ENCODE results near the gene GRIK4. TPM values are rescaled to one million over a fixed set of nuclear protein-coding genes. Genes with fewer than 3 reads are reported as not detected.

The GRIK4 gene
- total RNA-seq, 1 experiment from 2014 or later: 3.3 TPM

GRCh38 chr11:120637131-120637530, 125.6 kb downstream of the GRIK4 start:
- TF ChIP-seq IRF1 (CRISPR knock-in tag; IDR thresholded peaks at IDR 0.05) (no peak), RELA (CRISPR knock-in tag; IDR thresholded peaks at IDR 0.05; ENCODE audit: borderline replicate concordance) (no peak), ATF6 (CRISPR knock-in tag; IDR thresholded peaks at IDR 0.05) (no peak), NFE2L1 (CRISPR knock-in tag; IDR thresholded peaks at IDR 0.05) (no peak), GTF2I (CRISPR knock-in tag; conservative IDR thresholded peaks at IDR 0.05) (no peak), OVOL2 (CRISPR knock-in tag; IDR thresholded peaks at IDR 0.05; ENCODE audit: borderline replicate concordance) (no peak), ZNF232 (CRISPR knock-in tag; IDR thresholded peaks at IDR 0.05) (no peak), ZNF138 (CRISPR knock-in tag; conservative IDR thresholded peaks at IDR 0.05) (no peak), SMAD3 (CRISPR knock-in tag; IDR thresholded peaks at IDR 0.05; ENCODE audit: borderline replicate concordance) (no peak), ZNF416 (CRISPR knock-in tag; IDR thresholded peaks at IDR 0.05) (no peak), STAT6 (CRISPR knock-in tag; conservative IDR thresholded peaks at IDR 0.05; ENCODE audit: low read depth) (no peak), TCF7 (CRISPR knock-in tag; IDR thresholded peaks at IDR 0.05; ENCODE audit: low read depth) (no peak), CTCF (IDR thresholded peaks at IDR 0.05) (no peak), MAX (CRISPR knock-in tag; IDR thresholded peaks at IDR 0.05) (no peak), ESRRA (CRISPR knock-in tag; IDR thresholded peaks at IDR 0.05; ENCODE audit: borderline replicate concordance) (no peak), USF1 (CRISPR knock-in tag; IDR thresholded peaks at IDR 0.05) (no peak), E2F1 (CRISPR knock-in tag; IDR thresholded peaks at IDR 0.05) (no peak), ZNF121 (CRISPR knock-in tag; IDR thresholded peaks at IDR 0.05) (no peak), AFF4 (CRISPR knock-in tag; IDR thresholded peaks at IDR 0.05; ENCODE audit: borderline replicate concordance) (no peak), MLX (CRISPR knock-in tag; IDR thresholded peaks at IDR 0.05) (no peak)
- CTCF ChIA-PET: interaction anchor here (0.7 kb wide), 1 partner anchor 127 kb away, joined by 4 read pairs; no protein-coding TSS in a partner anchor
- Mint-ChIP-seq H3K27me3 (ENCODE audit: low read depth) (peaks cover 37% of the 10 kb centered on the region), H3K4me1 (peaks cover 31% of the 10 kb centered on the region), H3K27ac (no peak overlapping the region), H3K4me3 (no peak overlapping the region), H3K9me3 (no peaks in the 10 kb centered on the region), H3K36me3 (no peaks in the 10 kb centered on the region)
- DNase-seq (ENCODE audit: low spot score) (no peak), ATAC-seq (no peak)
- POLR2A ChIA-PET: interaction anchor here (0.7 kb wide), 1 partner anchor 38 kb away, joined by 4 read pairs; no protein-coding TSS in a partner anchor

All from WTC11 (cell line).